GM21825 (cell line): Measurements from ENCODE around the gene GGT5.
"Not testable (repeated sequence)": the region's sequence is repeated elsewhere in the genome, so short reads cannot be mapped to it uniquely, and the experiment has no call there.

ENCODE experiments used
- ATAC-seq: cut with Tn5 transposase; IDR thresholded peaks from one replicate; pipeline ENCODE4 v1.9.1; 2021; ENCODE audit warnings: mild to moderate bottlenecking, moderate library complexity; ENCODE audit not compliant: unreplicated experiment

Gene GGT5

GRCh38 chr22:24207264-24208011, 37.4 kb downstream of the GGT5 start:
- no peak for ATAC-seq

- ATAC-seq, result not testable (repeated sequence)
Measured at GRCh38 chr22:24206460-24207263, 38.2 kb downstream of the GGT5 start.

GRCh38 chr22:24205438-24206195, 39.3 kb downstream of the GGT5 start:
- ATAC-seq, result no peak

- not testable (repeated sequence) for ATAC-seq
Measured at GRCh38 chr22:24203856-24204255, 41.0 kb downstream of the GGT5 start.

GRCh38 chr22:24201681-24202614, 42.9 kb downstream of the GGT5 start:
- no peak for ATAC-seq

GRCh38 chr22:24200619-24201212, 44.2 kb downstream of the GGT5 start:
- no peak for ATAC-seq

GRCh38 chr22:24198682-24199052, 46.2 kb downstream of the GGT5 start:
- ATAC-seq, result no peak

- ATAC-seq, result no peak
Measured at GRCh38 chr22:24191893-24192292, 53.0 kb downstream of the GGT5 start.

- no peak for ATAC-seq
Measured at GRCh38 chr22:24191381-24191841, 53.5 kb downstream of the GGT5 start.

- ATAC-seq, result no peak
Measured at GRCh38 chr22:24190596-24191208, 54.2 kb downstream of the GGT5 start.

GRCh38 chr22:24190159-24190540, 54.7 kb downstream of the GGT5 start:
- ATAC-seq, result no peak

GRCh38 chr22:24189249-24190158, 55.4 kb downstream of the GGT5 start:
- no peak for ATAC-seq

- no peak for ATAC-seq
Measured at GRCh38 chr22:24188705-24189248, 56.1 kb downstream of the GGT5 start.

- no peak for ATAC-seq
Measured at GRCh38 chr22:24187731-24188644, 56.9 kb downstream of the GGT5 start.

GRCh38 chr22:24186892-24187670, 57.8 kb downstream of the GGT5 start:
- ATAC-seq, result no peak

- ATAC-seq, result no peak
Measured at GRCh38 chr22:24186352-24186740, 58.5 kb downstream of the GGT5 start.
